C1 segment of cervical spinal cord (tissue), 14 donors: ENCODE measurements around the gene LINC00305.

ENCODE experiments used
- DNase-seq, 14 donors: peaks; one replicate each; lab custom pipeline; 2025; lab: John Stamatoyannopoulos, UW

Gene LINC00305

GRCh38 chr18:64115881-64116280 lies 33.0 kb downstream of the LINC00305 start:
- no peak for DNase-seq

GRCh38 chr18:64111950-64112349 lies 36.9 kb downstream of the LINC00305 start:
- no peak for DNase-seq

GRCh38 chr18:64110692-64111480 lies 38.0 kb downstream of the LINC00305 start:
- DNase-seq, result no peak

DNA sequence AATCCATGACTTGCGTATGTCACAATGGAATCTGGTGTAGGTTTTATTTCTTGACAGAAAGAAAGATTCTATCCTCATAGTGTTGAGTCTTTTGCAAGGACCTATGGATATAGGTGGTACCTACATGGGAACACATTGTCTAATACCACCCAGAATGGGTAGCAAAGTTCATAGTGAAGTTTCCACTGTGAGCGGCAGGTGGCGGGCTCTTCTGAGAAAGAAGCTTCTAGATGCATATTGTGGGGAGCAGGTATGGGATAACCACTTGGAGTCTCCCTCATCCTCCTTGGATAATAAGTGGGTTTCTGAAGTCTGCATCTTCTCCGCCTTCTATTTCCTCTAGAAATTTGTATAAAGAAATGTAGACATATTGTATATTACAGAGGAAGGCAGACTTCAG lies 44.9 kb downstream of the LINC00305 start:
- no peak for DNase-seq

DNA sequence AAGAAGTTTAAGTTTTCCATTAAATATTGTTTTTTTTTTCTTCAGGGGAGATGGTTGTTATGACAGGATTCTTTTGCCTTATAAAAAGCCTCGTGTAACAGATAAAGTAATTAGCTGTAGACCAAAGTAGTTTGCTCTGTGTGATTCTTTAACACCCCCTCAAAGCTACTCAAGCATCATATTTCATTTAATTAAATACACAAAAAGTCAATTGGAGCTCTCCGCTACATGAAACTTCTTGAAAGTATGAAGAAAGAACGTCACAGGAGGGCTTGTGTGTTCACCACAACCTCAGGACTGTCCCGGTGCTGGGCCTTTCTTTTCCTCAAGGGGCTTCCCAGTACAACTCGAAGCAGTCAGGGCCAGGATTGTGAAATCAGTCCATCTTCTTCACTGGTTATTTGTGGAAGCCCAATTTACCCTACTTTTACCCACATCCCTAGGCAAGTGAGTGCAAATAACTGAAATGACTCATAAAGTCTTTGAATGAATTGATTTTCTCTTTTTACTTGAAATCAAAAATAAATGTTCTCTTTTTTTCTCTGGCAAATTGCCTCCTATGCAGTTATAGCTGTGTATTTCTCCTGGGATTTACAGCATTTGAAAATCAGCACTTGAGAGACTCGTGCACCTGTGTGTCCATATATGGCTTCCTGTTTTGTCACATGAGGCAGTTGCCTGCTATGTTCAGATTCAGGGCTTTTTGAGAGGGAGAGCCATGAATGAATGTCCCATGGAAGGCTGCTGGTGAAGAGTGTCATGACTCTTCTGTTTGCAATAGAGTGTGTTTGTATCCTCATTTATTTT lies 48.6 kb downstream of the LINC00305 start:
- DNase-seq, result no peak

GRCh38 chr18:64099244-64099643 lies 49.6 kb downstream of the LINC00305 start:
- DNase-seq, result no peak

- DNase-seq, result peak in 1 of 14 donors; percentile 0
Measured at GRCh38 chr18:64097497-64097896, 51.4 kb downstream of the LINC00305 start.

- DNase-seq, result no peak
Measured at GRCh38 chr18:64095056-64095455, 53.8 kb downstream of the LINC00305 start.

GRCh38 chr18:64094210-64094609 lies 54.7 kb downstream of the LINC00305 start:
- DNase-seq, result no peak

DNA sequence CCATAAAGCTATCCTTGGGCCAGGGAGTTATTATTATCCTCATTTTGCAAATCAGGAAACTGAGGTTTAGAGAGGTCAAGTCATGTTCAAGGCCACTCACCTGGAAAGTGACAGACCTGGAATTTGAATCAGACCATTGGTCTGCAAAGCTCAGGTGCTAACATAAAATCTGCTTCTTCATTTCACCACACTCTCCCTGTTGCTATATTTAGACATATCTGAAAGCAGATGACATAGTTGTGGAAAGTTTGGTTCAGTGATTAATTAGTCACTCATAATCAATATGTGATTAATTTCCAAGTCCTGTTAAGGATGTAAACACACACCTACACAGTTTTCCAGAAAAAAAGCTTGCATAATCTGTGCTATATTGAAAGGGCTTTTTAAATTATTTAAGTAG lies 57.4 kb downstream of the LINC00305 start:
- no peak for DNase-seq

GRCh38 chr18:64090876-64091275 lies 58.0 kb downstream of the LINC00305 start:
- no peak for DNase-seq

DNA sequence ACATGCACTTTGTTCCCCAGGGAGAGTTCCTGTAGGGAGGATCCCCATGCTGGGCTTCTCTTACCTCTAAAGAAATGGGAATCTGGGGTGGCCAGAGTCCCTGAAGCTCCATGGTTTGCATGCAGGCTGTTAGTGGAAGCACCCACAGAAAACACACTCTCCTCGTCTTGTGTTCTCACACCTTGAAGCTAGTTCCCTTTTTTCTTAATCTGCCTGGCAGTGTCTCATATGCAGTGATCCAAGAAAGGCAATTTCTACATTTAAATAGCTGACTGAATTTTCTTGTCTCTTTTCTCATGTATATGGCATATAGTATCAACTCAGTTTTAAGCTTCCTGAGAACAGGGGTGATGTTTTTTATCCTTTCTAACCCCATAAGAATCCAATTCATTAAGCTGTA lies 65.0 kb downstream of the LINC00305 start:
- no peak for DNase-seq

DNA sequence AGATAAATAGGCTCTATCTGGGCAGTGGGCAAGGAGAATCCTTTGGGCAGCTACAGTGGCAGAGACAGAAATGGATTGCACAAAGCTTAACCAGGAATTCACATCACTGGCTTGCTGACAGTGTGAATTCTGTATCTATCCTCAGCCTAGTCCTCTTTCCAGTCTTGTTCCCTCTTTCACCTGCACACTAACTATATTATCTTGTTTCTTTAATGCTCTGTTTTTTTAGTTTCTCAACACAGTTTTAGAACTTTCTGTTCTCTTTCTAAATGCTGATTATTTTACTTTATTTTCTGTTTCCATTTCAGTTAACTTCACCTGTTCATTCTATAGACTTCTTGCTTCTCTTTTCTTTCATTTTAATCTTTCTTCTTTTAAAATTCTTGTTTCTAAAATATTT lies 66.4 kb downstream of the LINC00305 start:
- no peak for DNase-seq

- no peak for DNase-seq
Measured at GRCh38 chr18:64082054-64082453, 66.8 kb downstream of the LINC00305 start.

DNA sequence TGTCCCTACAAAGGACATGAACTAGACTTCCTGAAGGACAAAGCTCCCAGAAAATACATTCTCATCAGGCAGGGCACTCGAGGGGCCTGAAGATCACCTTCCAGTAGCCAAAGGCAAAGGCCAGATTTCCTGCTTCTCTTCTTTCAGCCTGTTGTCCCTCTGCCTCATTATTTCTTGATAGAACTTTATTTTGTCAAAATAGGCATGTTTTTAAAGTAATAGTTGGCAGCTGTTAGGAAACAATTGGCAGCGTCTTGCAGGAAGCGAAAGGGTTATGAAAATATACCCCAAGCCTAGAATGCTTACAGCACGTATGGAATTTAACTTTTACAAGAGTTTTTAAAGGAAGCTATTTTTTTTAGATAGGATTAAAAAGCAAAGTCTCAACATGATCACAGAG lies 74.9 kb downstream of the LINC00305 start:
- DNase-seq, result no peak

- no peak for DNase-seq
Measured at GRCh38 chr18:64055019-64055418, 93.9 kb downstream of the LINC00305 start.

- no peak for DNase-seq
Measured at GRCh38 chr18:64053246-64053645, 95.6 kb downstream of the LINC00305 start.

DNA sequence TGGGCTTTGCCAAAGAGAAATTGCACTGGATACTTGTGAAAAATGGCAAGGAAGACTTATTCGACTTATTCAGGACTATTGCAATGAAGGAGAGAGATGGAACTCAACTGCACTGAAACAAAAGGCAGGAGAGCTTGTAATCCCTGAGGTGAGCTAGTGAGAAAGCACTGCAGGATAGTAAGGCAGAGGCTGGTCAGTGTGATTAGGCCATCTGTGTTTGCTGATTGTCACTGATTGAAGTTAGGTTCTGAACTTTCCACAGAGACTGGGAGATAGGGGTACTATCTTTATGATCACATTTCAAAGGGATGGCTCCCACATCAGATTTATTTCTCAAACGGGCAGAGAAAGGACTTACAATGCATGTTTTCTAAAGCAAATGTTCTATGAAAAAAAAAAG lies 96.1 kb downstream of the LINC00305 start:
- DNase-seq, result no peak

DNA sequence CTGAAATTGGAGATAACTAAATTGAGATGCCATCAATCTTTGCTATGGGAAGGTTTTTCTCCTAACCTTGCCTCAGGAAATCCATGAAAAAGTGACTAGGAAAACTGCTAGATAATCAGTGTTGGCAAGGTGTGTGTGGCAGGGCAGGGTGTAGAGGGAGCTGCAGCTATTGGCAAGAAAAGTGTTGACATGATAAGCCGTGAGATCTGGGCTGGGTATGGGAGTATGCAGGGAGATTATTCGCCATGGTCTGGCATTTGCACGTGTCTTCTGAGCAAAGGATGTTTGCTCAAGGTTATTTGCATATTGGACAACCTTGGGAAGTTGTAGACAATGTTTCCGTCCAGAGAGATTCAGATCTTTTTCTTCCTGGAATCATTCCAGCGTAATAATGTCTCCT lies 104.3 kb downstream of the LINC00305 start:
- DNase-seq, result no peak

- DNase-seq, result no peak
Measured at GRCh38 chr18:64042728-64043358, 106.0 kb downstream of the LINC00305 start.

DNA sequence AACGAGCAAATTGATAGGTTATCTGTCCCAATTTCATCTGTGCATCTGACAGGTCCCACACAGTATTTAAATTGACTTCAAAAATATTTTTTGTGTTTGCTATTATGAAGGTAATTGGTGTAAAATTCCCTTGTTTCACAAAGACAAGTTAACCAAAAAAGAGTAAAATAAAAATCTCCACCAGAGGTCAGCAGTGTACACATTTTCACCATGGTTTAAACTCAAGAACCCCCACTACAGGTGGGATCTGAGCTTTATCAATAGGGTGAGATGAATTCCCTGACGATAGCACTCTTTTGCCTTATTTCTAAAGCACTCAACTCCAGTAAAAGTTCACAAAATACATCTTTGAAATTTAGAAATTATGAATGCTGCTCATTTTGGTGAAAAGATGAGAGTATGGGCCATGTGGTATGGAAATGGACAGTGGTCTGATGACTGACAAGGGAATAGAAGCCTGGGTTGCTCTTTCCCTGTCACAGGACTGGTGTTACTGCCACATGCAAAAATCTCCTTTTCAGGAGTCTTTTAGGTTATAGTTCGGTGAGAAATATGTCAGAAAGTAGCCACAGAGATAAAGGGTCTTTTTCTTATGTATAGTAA lies 111.0 kb downstream of the LINC00305 start:
- DNase-seq, result no peak

- no peak for DNase-seq
Measured at GRCh38 chr18:64032312-64032711, 116.6 kb downstream of the LINC00305 start.
